Measurements from ENCODE around the gene NIP7. TPM values are rescaled to one million over a fixed set of nuclear protein-coding genes. Genes with fewer than 3 reads are reported as not detected.
A peak's percentile ranks its signal among the peaks of the same experiment; 100 is the strongest.

The NIP7 gene
- total RNA-seq, 1 experiment from 2014 or later: 35.3 TPM

GRCh38 chr16:69324585-69325253 is 14.9 kb upstream of the NIP7 start:
- ChIA-PET POLR2A (no interaction called here), CTCF (no interaction called here)
- Histone ChIP-seq H3K4me1 (ENCODE audit: control insufficient read depth, insufficient read depth, low read length) (peaks cover 19% of the 10 kb centered on the region), H3K36me3 (ENCODE audit: control insufficient read depth, insufficient read depth, low read length) (no peaks in the 10 kb centered on the region; the same call in none of the 2 replicates), H3K4me3 (ENCODE audit: low read depth in 2 of 2, low read length in 2 of 2) (no peak overlapping the region), H3K9me3 (ENCODE audit: control insufficient read depth, insufficient read depth, low read depth, low read length) (no peaks in the 10 kb centered on the region), H3K27me3 (ENCODE audit: control insufficient read depth, insufficient read depth, low read length) (no peaks in the 10 kb centered on the region), H3K27ac (ENCODE audit: low read length) (no peak overlapping the region; the same call in 1 of the 2 replicates)
- intact Hi-C loops (cut with micrococcal nuclease; ENCODE audit: unreplicated experiment) (no loop called here), in situ Hi-C loops (cut with HindIII; ENCODE audit: low pct_unique_long_range_greater_than_20kb, low sequenced_read_pairs) (no loop called here)
- DNase-seq (ENCODE audit: low read depth, low spot score) (no peak), ATAC-seq (no peak)
- TF ChIP-seq TCF7L2 (IDR thresholded peaks at IDR 0.05; ENCODE audit: low read depth, low read length): no peak
- TSS peak; percentile 78 for BruUV-seq (replicated peaks)

DNA sequence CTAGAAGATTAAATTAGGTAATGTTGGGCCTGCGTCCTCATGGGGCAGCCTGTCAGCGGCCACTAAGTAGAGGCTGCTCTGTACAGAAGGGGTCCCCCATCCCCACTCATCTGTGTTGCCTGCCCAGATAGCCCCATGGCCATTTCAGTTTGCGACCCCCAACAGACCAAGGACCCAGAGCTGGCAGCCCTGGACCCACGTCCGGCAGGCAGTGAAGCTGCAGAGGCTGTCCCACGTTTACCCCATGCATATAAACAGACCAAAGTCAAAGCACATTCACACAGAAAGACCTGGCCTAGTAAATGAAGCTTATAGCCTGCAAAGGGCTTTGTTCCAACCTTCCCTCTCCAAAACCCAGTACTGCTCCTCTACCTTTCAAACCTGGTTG is 13.8 kb upstream of the NIP7 start:
- DNase-seq (ENCODE audit: low read depth, low spot score) (no peak), ATAC-seq (no peak)
- Histone ChIP-seq H3K36me3 (ENCODE audit: control insufficient read depth, insufficient read depth, low read length) (no peaks in the 10 kb centered on the region; the same call in none of the 2 replicates), H3K27ac (ENCODE audit: low read length) (peak overlapping the region; percentile 61), H3K27me3 (ENCODE audit: control insufficient read depth, insufficient read depth, low read length) (no peaks in the 10 kb centered on the region), H3K9me3 (ENCODE audit: control insufficient read depth, insufficient read depth, low read depth, low read length) (no peaks in the 10 kb centered on the region), H3K4me1 (ENCODE audit: control insufficient read depth, insufficient read depth, low read length) (peaks cover 19% of the 10 kb centered on the region), H3K4me3 (ENCODE audit: low read depth in 2 of 2, low read length in 2 of 2) (peak overlapping the region in 1 of 2 experiments; percentile 71; a peak in 1 of 4 replicates)
- ChIA-PET POLR2A (no interaction called here), CTCF (no interaction called here)
- in situ Hi-C loops (cut with HindIII; ENCODE audit: low pct_unique_long_range_greater_than_20kb, low sequenced_read_pairs): no loop called here
- intact Hi-C loops (cut with micrococcal nuclease; ENCODE audit: unreplicated experiment): no loop called here
- TF ChIP-seq SIN3A (IDR thresholded peaks at IDR 0.05; ENCODE audit: borderline replicate concordance, insufficient read depth, low read depth, low read length) (no peak), POLR2AphosphoS5 (IDR thresholded peaks at IDR 0.05; ENCODE audit: low read depth, low read length) (no peak)
- TF ChIP-seq, protein P1, sequence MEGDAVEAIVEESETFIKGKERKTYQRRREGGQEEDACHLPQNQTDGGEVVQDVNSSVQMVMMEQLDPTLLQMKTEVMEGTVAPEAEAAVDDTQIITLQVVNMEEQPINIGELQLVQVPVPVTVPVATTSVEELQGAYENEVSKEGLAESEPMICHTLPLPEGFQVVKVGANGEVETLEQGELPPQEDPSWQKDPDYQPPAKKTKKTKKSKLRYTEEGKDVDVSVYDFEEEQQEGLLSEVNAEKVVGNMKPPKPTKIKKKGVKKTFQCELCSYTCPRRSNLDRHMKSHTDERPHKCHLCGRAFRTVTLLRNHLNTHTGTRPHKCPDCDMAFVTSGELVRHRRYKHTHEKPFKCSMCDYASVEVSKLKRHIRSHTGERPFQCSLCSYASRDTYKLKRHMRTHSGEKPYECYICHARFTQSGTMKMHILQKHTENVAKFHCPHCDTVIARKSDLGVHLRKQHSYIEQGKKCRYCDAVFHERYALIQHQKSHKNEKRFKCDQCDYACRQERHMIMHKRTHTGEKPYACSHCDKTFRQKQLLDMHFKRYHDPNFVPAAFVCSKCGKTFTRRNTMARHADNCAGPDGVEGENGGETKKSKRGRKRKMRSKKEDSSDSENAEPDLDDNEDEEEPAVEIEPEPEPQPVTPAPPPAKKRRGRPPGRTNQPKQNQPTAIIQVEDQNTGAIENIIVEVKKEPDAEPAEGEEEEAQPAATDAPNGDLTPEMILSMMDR (IDR thresholded peaks at IDR 0.05): no peak
- no TSS peak for BruUV-seq (replicated peaks)

GRCh38 chr16:69326172-69326873 is 13.2 kb upstream of the NIP7 start:
- ChIA-PET POLR2A (no interaction called here), CTCF (no interaction called here)
- no peaks in the 10 kb centered on the region for H3K27me3 ChIP-seq (ENCODE audit: control insufficient read depth, insufficient read depth, low read length)
- intact Hi-C loops (cut with micrococcal nuclease; ENCODE audit: unreplicated experiment): no loop called here
- no peak for TF ChIP-seq REST (IDR thresholded peaks at IDR 0.05; ENCODE audit: insufficient read depth in 1 of 2, low read depth in 2 of 2, low read length in 1 of 2)
- no peak for TF ChIP-seq SIN3A (IDR thresholded peaks at IDR 0.05; ENCODE audit: borderline replicate concordance, insufficient read depth, low read depth, low read length)
- TF ChIP-seq, protein P1 (IDR thresholded peaks at IDR 0.05): no peak
- no peak for TF ChIP-seq TCF7L2 (IDR thresholded peaks at IDR 0.05; ENCODE audit: low read depth, low read length)
- TF ChIP-seq POLR2AphosphoS5 (IDR thresholded peaks at IDR 0.05; ENCODE audit: low read depth, low read length): no peak
- H3K9me3 ChIP-seq (ENCODE audit: control insufficient read depth, insufficient read depth, low read depth, low read length): no peaks in the 10 kb centered on the region
- no peak for ATAC-seq
- peak overlapping the region; percentile 61 for H3K27ac ChIP-seq (ENCODE audit: low read length)
- H3K4me1 ChIP-seq (ENCODE audit: control insufficient read depth, insufficient read depth, low read length): peaks cover 23% of the 10 kb centered on the region
- no peak for DNase-seq (ENCODE audit: low read depth, low spot score)
- H3K4me3 ChIP-seq (ENCODE audit: low read depth in 2 of 2, low read length in 2 of 2): peak overlapping the region; percentile 64 to 71
- in situ Hi-C loops (cut with HindIII; ENCODE audit: low pct_unique_long_range_greater_than_20kb, low sequenced_read_pairs): no loop called here
- TSS peak; percentile 16 for BruUV-seq (replicated peaks)
- no peaks in the 10 kb centered on the region; the same call in none of the 2 replicates for H3K36me3 ChIP-seq (ENCODE audit: control insufficient read depth, insufficient read depth, low read length)

All from Panc1 (cell line).